ENCODE measurements around the gene KRT36. TPM values are rescaled to one million over a fixed set of nuclear protein-coding genes. Genes with fewer than 3 reads are reported as not detected.

The KRT36 gene
- polyA plus RNA-seq, 3 donors from 2014 or later = not detected

GRCh38 chr17:41464682-41465081 is 25.0 kb downstream of the KRT36 start:
- no peak for DNase-seq
- Mint-ChIP-seq H3K4me1 (no peaks in the 10 kb centered on the region), H3K36me3 (no peaks in the 10 kb centered on the region), H3K9me3 (no peaks in the 10 kb centered on the region), H3K4me3 (no peak overlapping the region), H3K27ac (no peak overlapping the region), H3K27me3 (ENCODE audit: low read depth in 3 of 3) (peaks cover 2 to 3% (median 2%) of the 10 kb centered on the region in 3 donors)

GRCh38 chr17:41464173-41464572 is 25.5 kb downstream of the KRT36 start:
- Mint-ChIP-seq H3K4me3 (no peak overlapping the region), H3K27ac (no peak overlapping the region), H3K4me1 (no peaks in the 10 kb centered on the region), H3K9me3 (no peaks in the 10 kb centered on the region), H3K36me3 (no peaks in the 10 kb centered on the region), H3K27me3 (ENCODE audit: low read depth in 3 of 3) (peaks cover 2 to 3% (median 2%) of the 10 kb centered on the region in 3 donors)
- DNase-seq = no peak

- H3K9me3 Mint-ChIP-seq = no peaks in the 10 kb centered on the region
Measured at GRCh38 chr17:41463746-41464145, 26.0 kb downstream of the KRT36 start.

GRCh38 chr17:41462705-41463104 is 27.0 kb downstream of the KRT36 start:
- no peaks in the 10 kb centered on the region for H3K4me1 Mint-ChIP-seq
- H3K36me3 Mint-ChIP-seq = no peaks in the 10 kb centered on the region
- H3K27me3 Mint-ChIP-seq (ENCODE audit: low read depth in 3 of 3) = peaks cover 0 to 3% (median 2%) of the 10 kb centered on the region in 3 donors
- no peak for DNase-seq
- no peak overlapping the region for H3K4me3 Mint-ChIP-seq
- no peak overlapping the region for H3K27ac Mint-ChIP-seq
- H3K9me3 Mint-ChIP-seq = no peaks in the 10 kb centered on the region

More at GRCh38 chr17:41463746-41464145, 26.0 kb downstream of the KRT36 start:
- H3K4me1 Mint-ChIP-seq = no peaks in the 10 kb centered on the region
- no peak for DNase-seq
- H3K27ac Mint-ChIP-seq = no peak overlapping the region
- H3K4me3 Mint-ChIP-seq = no peak overlapping the region
- no peaks in the 10 kb centered on the region for H3K36me3 Mint-ChIP-seq
- H3K27me3 Mint-ChIP-seq (ENCODE audit: low read depth in 3 of 3) = peaks cover 1 to 3% (median 2%) of the 10 kb centered on the region in 3 donors

GRCh38 chr17:41457676-41458075 is 32.0 kb downstream of the KRT36 start:
- H3K36me3 Mint-ChIP-seq = no peaks in the 10 kb centered on the region
- no peak overlapping the region for H3K27ac Mint-ChIP-seq

GRCh38 chr17:41456204-41456603 is 33.5 kb downstream of the KRT36 start:
- Mint-ChIP-seq H3K27me3 (ENCODE audit: low read depth in 3 of 3) (peaks cover 2 to 7% (median 3%) of the 10 kb centered on the region in 3 donors), H3K36me3 (no peaks in the 10 kb centered on the region), H3K9me3 (no peaks in the 10 kb centered on the region), H3K4me3 (no peak overlapping the region), H3K4me1 (no peaks in the 10 kb centered on the region), H3K27ac (no peak overlapping the region)
- DNase-seq = no peak

More at GRCh38 chr17:41457676-41458075, 32.0 kb downstream of the KRT36 start:
- no peaks in the 10 kb centered on the region for H3K9me3 Mint-ChIP-seq
- no peak for DNase-seq
- H3K4me1 Mint-ChIP-seq = no peaks in the 10 kb centered on the region
- H3K4me3 Mint-ChIP-seq = no peak overlapping the region
- H3K27me3 Mint-ChIP-seq (ENCODE audit: low read depth in 3 of 3) = peaks cover 2 to 7% (median 4%) of the 10 kb centered on the region in 3 donors

- DNase-seq = no peak
- Mint-ChIP-seq H3K27me3 (ENCODE audit: low read depth in 3 of 3) (peaks cover 1 to 7% (median 4%) of the 10 kb centered on the region in 3 donors), H3K4me3 (no peak overlapping the region), H3K27ac (no peak overlapping the region), H3K9me3 (no peaks in the 10 kb centered on the region), H3K36me3 (no peaks in the 10 kb centered on the region), H3K4me1 (no peaks in the 10 kb centered on the region)
Measured at GRCh38 chr17:41455236-41455635, 34.5 kb downstream of the KRT36 start.

- no peak overlapping the region for H3K27ac Mint-ChIP-seq
- peaks cover 1 to 8% (median 4%) of the 10 kb centered on the region in 3 donors for H3K27me3 Mint-ChIP-seq (ENCODE audit: low read depth in 3 of 3)
- H3K4me1 Mint-ChIP-seq = no peaks in the 10 kb centered on the region
Measured at GRCh38 chr17:41453066-41453465, 36.6 kb downstream of the KRT36 start.

GRCh38 chr17:41452281-41452680 is 37.4 kb downstream of the KRT36 start:
- Mint-ChIP-seq H3K4me3 (no peak overlapping the region), H3K27me3 (ENCODE audit: low read depth in 3 of 3) (peaks cover 1 to 8% (median 4%) of the 10 kb centered on the region in 3 donors), H3K4me1 (no peaks in the 10 kb centered on the region), H3K27ac (no peak overlapping the region), H3K9me3 (no peaks in the 10 kb centered on the region), H3K36me3 (no peaks in the 10 kb centered on the region)
- DNase-seq = no peak

More at GRCh38 chr17:41453066-41453465, 36.6 kb downstream of the KRT36 start:
- H3K36me3 Mint-ChIP-seq = no peaks in the 10 kb centered on the region
- H3K4me3 Mint-ChIP-seq = no peak overlapping the region
- DNase-seq = no peak
- H3K9me3 Mint-ChIP-seq = no peaks in the 10 kb centered on the region

- H3K27me3 Mint-ChIP-seq (ENCODE audit: low read depth in 3 of 3) = peaks cover 1 to 8% (median 4%) of the 10 kb centered on the region in 3 donors
- H3K36me3 Mint-ChIP-seq = no peaks in the 10 kb centered on the region
- H3K4me1 Mint-ChIP-seq = no peaks in the 10 kb centered on the region
- no peak for DNase-seq
- H3K27ac Mint-ChIP-seq = no peak overlapping the region
- no peak overlapping the region for H3K4me3 Mint-ChIP-seq
- no peaks in the 10 kb centered on the region for H3K9me3 Mint-ChIP-seq
Measured at GRCh38 chr17:41451154-41451728, 38.5 kb downstream of the KRT36 start.

- Mint-ChIP-seq H3K27me3 (ENCODE audit: low read depth in 3 of 3) (peaks cover 0 to 5% (median 3%) of the 10 kb centered on the region in 3 donors), H3K4me3 (no peak overlapping the region)
Measured at GRCh38 chr17:41449008-41449407, 40.7 kb downstream of the KRT36 start.

GRCh38 chr17:41448506-41448905 is 41.2 kb downstream of the KRT36 start:
- no peak overlapping the region for H3K27ac Mint-ChIP-seq
- no peak for DNase-seq
- H3K36me3 Mint-ChIP-seq = no peaks in the 10 kb centered on the region
- no peaks in the 10 kb centered on the region for H3K4me1 Mint-ChIP-seq
- peaks cover 0 to 3% (median 0%) of the 10 kb centered on the region in 6 donors for H3K9me3 Mint-ChIP-seq
- peaks cover 0 to 7% (median 5%) of the 10 kb centered on the region in 3 donors for H3K27me3 Mint-ChIP-seq (ENCODE audit: low read depth in 3 of 3)
- no peak overlapping the region for H3K4me3 Mint-ChIP-seq

More at GRCh38 chr17:41449008-41449407, 40.7 kb downstream of the KRT36 start:
- DNase-seq = no peak
- Mint-ChIP-seq H3K9me3 (peaks cover 0 to 3% (median 0%) of the 10 kb centered on the region in 6 donors), H3K27ac (no peak overlapping the region), H3K4me1 (no peaks in the 10 kb centered on the region), H3K36me3 (no peaks in the 10 kb centered on the region)

GRCh38 chr17:41446806-41447205 is 42.9 kb downstream of the KRT36 start:
- Mint-ChIP-seq H3K27me3 (ENCODE audit: low read depth in 3 of 3) (peaks cover 0 to 7% (median 5%) of the 10 kb centered on the region in 3 donors), H3K4me3 (no peak overlapping the region), H3K36me3 (no peaks in the 10 kb centered on the region), H3K27ac (no peak overlapping the region), H3K4me1 (no peaks in the 10 kb centered on the region), H3K9me3 (peaks cover 0 to 3% (median 0%) of the 10 kb centered on the region in 6 donors)
- DNase-seq = no peak

- no peaks in the 10 kb centered on the region for H3K4me1 Mint-ChIP-seq
- DNase-seq = no peak
- H3K27ac Mint-ChIP-seq = no peak overlapping the region
- peaks cover 0 to 4% (median 4%) of the 10 kb centered on the region in 3 donors for H3K27me3 Mint-ChIP-seq (ENCODE audit: low read depth in 3 of 3)
- H3K9me3 Mint-ChIP-seq = peaks cover 0 to 3% (median 0%) of the 10 kb centered on the region in 6 donors
- no peak overlapping the region for H3K4me3 Mint-ChIP-seq
- no peaks in the 10 kb centered on the region for H3K36me3 Mint-ChIP-seq
Measured at GRCh38 chr17:41444640-41445039, 45.1 kb downstream of the KRT36 start.

GRCh38 chr17:41444186-41444585 is 45.5 kb downstream of the KRT36 start:
- DNase-seq = no peak
- Mint-ChIP-seq H3K27ac (no peak overlapping the region), H3K4me3 (no peak overlapping the region), H3K36me3 (no peaks in the 10 kb centered on the region), H3K27me3 (ENCODE audit: low read depth in 3 of 3) (peaks cover 0 to 6% (median 4%) of the 10 kb centered on the region in 3 donors), H3K9me3 (peaks cover 0 to 3% (median 0%) of the 10 kb centered on the region in 6 donors), H3K4me1 (no peaks in the 10 kb centered on the region)
